ENCODE results near the gene CHCHD3.

- no peak for TF ChIP-seq CTCF (IDR thresholded peaks at IDR 0.05)
- peak; percentile 33 for TF ChIP-seq POLR2AphosphoS5 (IDR thresholded peaks at IDR 0.05)
- no peak for TF ChIP-seq POLR2A (IDR thresholded peaks at IDR 0.05)
These were observed 244.4 kb downstream of the CHCHD3 start for GRCh38 chr7:132837529-132837928.
